Measurements from ENCODE around the gene KHDRBS2. TPM values are rescaled to one million over a fixed set of nuclear protein-coding genes. Genes with fewer than 3 reads are reported as not detected.

The KHDRBS2 gene
- total RNA-seq, 1 donor from 2014 or later: not detected

- no peak overlapping the region for H3K4me3 Mint-ChIP-seq
- no peak for DNase-seq (ENCODE audit: low spot score)
- H3K36me3 Mint-ChIP-seq (ENCODE audit: low read depth): no peaks in the 10 kb centered on the region
- no peaks in the 10 kb centered on the region for H3K9me3 Mint-ChIP-seq
- no peak overlapping the region for H3K27ac Mint-ChIP-seq
- H3K4me1 Mint-ChIP-seq (ENCODE audit: low read depth): no peaks in the 10 kb centered on the region
- no peaks in the 10 kb centered on the region for H3K27me3 Mint-ChIP-seq (ENCODE audit: insufficient read depth)
- intact Hi-C loops (cut with micrococcal nuclease): no loop called here
Measured at GRCh38 chr6:62272114-62272513, 13.9 kb downstream of the KHDRBS2 start.

- Mint-ChIP-seq H3K36me3 (ENCODE audit: low read depth) (no peaks in the 10 kb centered on the region), H3K4me3 (no peak overlapping the region), H3K27ac (no peak overlapping the region), H3K27me3 (ENCODE audit: insufficient read depth) (no peaks in the 10 kb centered on the region), H3K4me1 (ENCODE audit: low read depth) (no peaks in the 10 kb centered on the region), H3K9me3 (no peaks in the 10 kb centered on the region)
- no peak for DNase-seq (ENCODE audit: low spot score)
- intact Hi-C loops (cut with micrococcal nuclease): no loop called here
Measured at GRCh38 chr6:62265906-62266525, 20.0 kb downstream of the KHDRBS2 start.

GRCh38 chr6:62262283-62262682, 23.7 kb downstream of the KHDRBS2 start:
- Mint-ChIP-seq H3K36me3 (ENCODE audit: low read depth) (no peaks in the 10 kb centered on the region), H3K27ac (no peak overlapping the region), H3K4me1 (ENCODE audit: low read depth) (no peaks in the 10 kb centered on the region), H3K27me3 (ENCODE audit: insufficient read depth) (no peaks in the 10 kb centered on the region), H3K4me3 (no peak overlapping the region), H3K9me3 (no peaks in the 10 kb centered on the region)
- intact Hi-C loops (cut with micrococcal nuclease): no loop called here
- no peak for DNase-seq (ENCODE audit: low spot score)

- Mint-ChIP-seq H3K27ac (no peak overlapping the region), H3K4me3 (no peak overlapping the region), H3K36me3 (ENCODE audit: low read depth) (no peaks in the 10 kb centered on the region), H3K9me3 (no peaks in the 10 kb centered on the region), H3K4me1 (ENCODE audit: low read depth) (no peaks in the 10 kb centered on the region), H3K27me3 (ENCODE audit: insufficient read depth) (no peaks in the 10 kb centered on the region)
- intact Hi-C loops (cut with micrococcal nuclease): no loop called here
- DNase-seq (ENCODE audit: low spot score): no peak
Measured at GRCh38 chr6:62246087-62246486, 39.9 kb downstream of the KHDRBS2 start.

GRCh38 chr6:62236784-62237183, 49.2 kb downstream of the KHDRBS2 start:
- H3K36me3 Mint-ChIP-seq (ENCODE audit: low read depth): no peaks in the 10 kb centered on the region
- intact Hi-C loops (cut with micrococcal nuclease): no loop called here
- no peaks in the 10 kb centered on the region for H3K4me1 Mint-ChIP-seq (ENCODE audit: low read depth)
- H3K27ac Mint-ChIP-seq: no peak overlapping the region
- DNase-seq (ENCODE audit: low spot score): no peak
- no peaks in the 10 kb centered on the region for H3K27me3 Mint-ChIP-seq (ENCODE audit: insufficient read depth)
- no peaks in the 10 kb centered on the region for H3K9me3 Mint-ChIP-seq
- H3K4me3 Mint-ChIP-seq: no peak overlapping the region

- Mint-ChIP-seq H3K9me3 (peaks cover 10% of the 10 kb centered on the region), H3K4me3 (no peak overlapping the region), H3K27ac (no peak overlapping the region), H3K27me3 (ENCODE audit: insufficient read depth) (no peaks in the 10 kb centered on the region), H3K36me3 (ENCODE audit: low read depth) (no peaks in the 10 kb centered on the region), H3K4me1 (ENCODE audit: low read depth) (no peaks in the 10 kb centered on the region)
- no peak for DNase-seq (ENCODE audit: low spot score)
- intact Hi-C loops (cut with micrococcal nuclease): no loop called here
Measured at GRCh38 chr6:62229231-62229630, 56.8 kb downstream of the KHDRBS2 start.

- intact Hi-C loops (cut with micrococcal nuclease): no loop called here
- no peaks in the 10 kb centered on the region for H3K4me1 Mint-ChIP-seq (ENCODE audit: low read depth)
- no peak for DNase-seq (ENCODE audit: low spot score)
- H3K27ac Mint-ChIP-seq: no peak overlapping the region
- H3K4me3 Mint-ChIP-seq: no peak overlapping the region
- H3K9me3 Mint-ChIP-seq: peaks cover 5% of the 10 kb centered on the region
- H3K27me3 Mint-ChIP-seq (ENCODE audit: insufficient read depth): no peaks in the 10 kb centered on the region
- no peaks in the 10 kb centered on the region for H3K36me3 Mint-ChIP-seq (ENCODE audit: low read depth)
Measured at GRCh38 chr6:62217866-62218265, 68.2 kb downstream of the KHDRBS2 start.

GRCh38 chr6:62202078-62202477, 83.9 kb downstream of the KHDRBS2 start:
- no peaks in the 10 kb centered on the region for H3K36me3 Mint-ChIP-seq (ENCODE audit: low read depth)
- peaks cover 20% of the 10 kb centered on the region for H3K9me3 Mint-ChIP-seq
- H3K4me1 Mint-ChIP-seq (ENCODE audit: low read depth): no peaks in the 10 kb centered on the region
- H3K27ac Mint-ChIP-seq: no peak overlapping the region
- H3K4me3 Mint-ChIP-seq: no peak overlapping the region
- no peaks in the 10 kb centered on the region for H3K27me3 Mint-ChIP-seq (ENCODE audit: insufficient read depth)
- intact Hi-C loops (cut with micrococcal nuclease): no loop called here
- no peak for DNase-seq (ENCODE audit: low spot score)

GRCh38 chr6:62192593-62192992, 93.4 kb downstream of the KHDRBS2 start:
- no peak overlapping the region for H3K27ac Mint-ChIP-seq
- H3K36me3 Mint-ChIP-seq (ENCODE audit: low read depth): no peaks in the 10 kb centered on the region
- no peaks in the 10 kb centered on the region for H3K4me1 Mint-ChIP-seq (ENCODE audit: low read depth)
- peaks cover 13% of the 10 kb centered on the region for H3K9me3 Mint-ChIP-seq
- H3K4me3 Mint-ChIP-seq: no peak overlapping the region
- H3K27me3 Mint-ChIP-seq (ENCODE audit: insufficient read depth): no peaks in the 10 kb centered on the region
- intact Hi-C loops (cut with micrococcal nuclease): no loop called here
- no peak for DNase-seq (ENCODE audit: low spot score)

- Mint-ChIP-seq H3K4me1 (ENCODE audit: low read depth) (no peaks in the 10 kb centered on the region), H3K27me3 (ENCODE audit: insufficient read depth) (no peaks in the 10 kb centered on the region), H3K9me3 (peaks cover 11% of the 10 kb centered on the region), H3K4me3 (no peak overlapping the region), H3K36me3 (ENCODE audit: low read depth) (no peaks in the 10 kb centered on the region), H3K27ac (no peak overlapping the region)
- intact Hi-C loops (cut with micrococcal nuclease): no loop called here
- DNase-seq (ENCODE audit: low spot score): no peak
Measured at GRCh38 chr6:62175195-62175594, 110.8 kb downstream of the KHDRBS2 start.

GRCh38 chr6:62174548-62174947, 111.5 kb downstream of the KHDRBS2 start:
- H3K27ac Mint-ChIP-seq: no peak overlapping the region
- peaks cover 11% of the 10 kb centered on the region for H3K9me3 Mint-ChIP-seq
- H3K4me3 Mint-ChIP-seq: no peak overlapping the region
- no peaks in the 10 kb centered on the region for H3K36me3 Mint-ChIP-seq (ENCODE audit: low read depth)
- no peaks in the 10 kb centered on the region for H3K27me3 Mint-ChIP-seq (ENCODE audit: insufficient read depth)
- H3K4me1 Mint-ChIP-seq (ENCODE audit: low read depth): no peaks in the 10 kb centered on the region
- intact Hi-C loops (cut with micrococcal nuclease): no loop called here
- no peak for DNase-seq (ENCODE audit: low spot score)

- Mint-ChIP-seq H3K36me3 (ENCODE audit: low read depth) (no peaks in the 10 kb centered on the region), H3K4me1 (ENCODE audit: low read depth) (no peaks in the 10 kb centered on the region)
- intact Hi-C loops (cut with micrococcal nuclease): no loop called here
Measured at GRCh38 chr6:62167736-62168135, 118.3 kb downstream of the KHDRBS2 start.

GRCh38 chr6:62162858-62163257, 123.2 kb downstream of the KHDRBS2 start:
- DNase-seq (ENCODE audit: low spot score): no peak
- no peak overlapping the region for H3K4me3 Mint-ChIP-seq
- H3K4me1 Mint-ChIP-seq (ENCODE audit: low read depth): no peaks in the 10 kb centered on the region
- H3K9me3 Mint-ChIP-seq: no peaks in the 10 kb centered on the region
- intact Hi-C loops (cut with micrococcal nuclease): no loop called here
- H3K36me3 Mint-ChIP-seq (ENCODE audit: low read depth): no peaks in the 10 kb centered on the region
- no peaks in the 10 kb centered on the region for H3K27me3 Mint-ChIP-seq (ENCODE audit: insufficient read depth)
- H3K27ac Mint-ChIP-seq: no peak overlapping the region

More at GRCh38 chr6:62167736-62168135, 118.3 kb downstream of the KHDRBS2 start:
- Mint-ChIP-seq H3K9me3 (peaks cover 8% of the 10 kb centered on the region), H3K27ac (no peak overlapping the region), H3K4me3 (no peak overlapping the region), H3K27me3 (ENCODE audit: insufficient read depth) (no peaks in the 10 kb centered on the region)
- no peak for DNase-seq (ENCODE audit: low spot score)

- H3K9me3 Mint-ChIP-seq: no peaks in the 10 kb centered on the region
- H3K36me3 Mint-ChIP-seq (ENCODE audit: low read depth): no peaks in the 10 kb centered on the region
- no peak for DNase-seq (ENCODE audit: low spot score)
Measured at GRCh38 chr6:62152796-62153195, 133.2 kb downstream of the KHDRBS2 start.

More at GRCh38 chr6:62152796-62153195, 133.2 kb downstream of the KHDRBS2 start:
- intact Hi-C loops (cut with micrococcal nuclease): no loop called here
- Mint-ChIP-seq H3K4me3 (no peak overlapping the region), H3K4me1 (ENCODE audit: low read depth) (no peaks in the 10 kb centered on the region), H3K27me3 (ENCODE audit: insufficient read depth) (no peaks in the 10 kb centered on the region), H3K27ac (no peak overlapping the region)

Data from activated T-helper 1 cell treated with anti-CD3 and anti-CD28 coated beads, Interleukin-12 subunit alpha, Interleukin-12 subunit beta, Interleukin-2, Interleukin-4 antibody, amounts not matched to agents 30 ng/mL and 10 ng/mL and 1 ng/mL, durations not matched to agents 14 hours and 24 hours and 36 hours (primary cell).